Tibial artery (tissue), 4 donors: Measurements from ENCODE around the gene DLG1.

Experiments
- DNase-seq, 2 donors: peaks; one replicate each; pipeline ENCODE4 v3.0.0-alpha.2; 2019
- H3K27ac ChIP-seq, 2 donors: fragments of 200-600 bp; sonication (generic) in 1 of 2; 1 replicate in 1 of 2; 2 replicates in 1 of 2; pipeline ENCODE4 v1.5.1; 2018 to 2019; ENCODE audit warnings: mild to moderate bottlenecking in 1 of 2
- H3K27me3 ChIP-seq, 2 donors: fragments of 200-600 bp; sonication (generic) in 1 of 2; one replicate each; pipeline versions ENCODE4 v1.5.1 to v1.6.0; 2016 to 2019
- H3K36me3 ChIP-seq, 3 donors: fragments of 200-600 bp; sonication (generic) in 2 of 3; one replicate each; pipeline ENCODE4 v1.5.1; 2016 to 2019; ENCODE audit warnings: mild to moderate bottlenecking in 2 of 3
- H3K4me1 ChIP-seq, 4 donors: fragments of 200-600 bp; sonication (generic) in 2 of 4; 1 replicate in 3 of 4; 2 replicates in 1 of 4; pipeline ENCODE4 v1.5.1; 2016 to 2019
- H3K4me3 ChIP-seq, 2 donors: fragments of 200-600 bp; sonication (generic) in 1 of 2; 1 replicate in 1 of 2; 2 replicates in 1 of 2; pipeline ENCODE4 v1.5.1; 2018 to 2019; ENCODE audit warnings: mild to moderate bottlenecking in 2 of 2
- H3K9me3 ChIP-seq, 3 donors: fragments of 200-600 bp; sonication (generic) in 1 of 3; one replicate each; pipeline ENCODE4 v1.5.1; 2016 to 2019
- intact Hi-C: fragments of 100-400 bp; cut with DNase I; formaldehyde crosslinking; loops from one replicate; pipeline ENCODE4 v1.15.0; 2023; ENCODE audit warnings: low total_unique reads
- TF ChIP-seq, protein P1 (sequence below), 2 experiments: fragments of 200-600 bp in 1 of 2; fragments of 450-650 bp in 1 of 2; IDR thresholded peaks; one replicate each; pipeline ENCODE4 v1.5.1; 2017 to 2019; ENCODE audit warnings: antibody characterized with exemption in 2 of 2, mild to moderate bottlenecking in 1 of 2, moderate library complexity in 1 of 2

Gene DLG1

DNA sequence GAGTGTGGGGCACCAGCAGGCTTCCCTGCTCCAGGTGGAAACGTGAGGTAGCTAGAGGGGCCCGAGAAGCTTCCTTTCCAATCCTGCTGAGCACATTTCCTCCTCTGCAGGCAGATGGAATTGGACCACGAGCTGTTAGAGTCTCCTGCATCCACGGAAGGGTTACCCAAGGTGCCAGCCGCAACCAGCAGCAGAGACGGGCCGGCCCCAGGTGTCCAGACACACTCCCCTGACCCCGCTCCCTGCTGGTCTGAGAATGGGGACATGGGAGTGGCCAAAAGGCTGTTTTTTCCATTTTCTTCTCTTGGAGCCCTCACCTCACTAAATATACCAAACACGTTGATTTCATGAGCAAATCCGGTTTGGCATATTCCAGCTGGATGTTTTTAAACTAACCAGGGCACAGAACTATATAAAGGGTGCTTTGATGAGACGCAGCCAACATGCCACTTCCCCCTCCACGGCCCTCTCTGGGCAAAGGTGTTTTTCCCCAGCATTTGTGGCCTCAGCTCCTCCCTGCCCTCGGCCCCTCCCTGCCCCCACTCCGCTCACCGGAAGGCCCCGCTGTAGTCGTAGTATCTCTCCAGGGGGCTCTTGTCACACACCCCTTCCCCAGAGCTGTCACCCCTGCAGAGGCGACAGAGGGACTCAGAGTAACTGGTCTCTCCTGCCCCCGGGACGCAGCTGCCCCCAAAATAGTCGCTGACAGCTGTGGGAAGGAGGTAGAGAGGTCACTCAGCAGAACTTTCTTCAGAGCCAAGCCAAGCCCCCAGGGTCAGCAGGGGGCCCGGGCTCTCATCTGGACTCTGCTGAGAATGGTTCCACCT is 275.8 kb downstream of the DLG1 start:
- intact Hi-C loops, result no loop called here
- H3K27ac ChIP-seq, result no peak overlapping the region
- H3K4me1 ChIP-seq, result peaks cover 0 to 20% (median 0%) of the 10 kb centered on the region in 4 donors
- peaks cover 0 to 4% (median 0%) of the 10 kb centered on the region in 3 donors for H3K36me3 ChIP-seq
- DNase-seq, result no peak
- H3K27me3 ChIP-seq, result peaks cover 0 to 57% of the 10 kb centered on the region in 2 donors
- TF ChIP-seq, protein P1, sequence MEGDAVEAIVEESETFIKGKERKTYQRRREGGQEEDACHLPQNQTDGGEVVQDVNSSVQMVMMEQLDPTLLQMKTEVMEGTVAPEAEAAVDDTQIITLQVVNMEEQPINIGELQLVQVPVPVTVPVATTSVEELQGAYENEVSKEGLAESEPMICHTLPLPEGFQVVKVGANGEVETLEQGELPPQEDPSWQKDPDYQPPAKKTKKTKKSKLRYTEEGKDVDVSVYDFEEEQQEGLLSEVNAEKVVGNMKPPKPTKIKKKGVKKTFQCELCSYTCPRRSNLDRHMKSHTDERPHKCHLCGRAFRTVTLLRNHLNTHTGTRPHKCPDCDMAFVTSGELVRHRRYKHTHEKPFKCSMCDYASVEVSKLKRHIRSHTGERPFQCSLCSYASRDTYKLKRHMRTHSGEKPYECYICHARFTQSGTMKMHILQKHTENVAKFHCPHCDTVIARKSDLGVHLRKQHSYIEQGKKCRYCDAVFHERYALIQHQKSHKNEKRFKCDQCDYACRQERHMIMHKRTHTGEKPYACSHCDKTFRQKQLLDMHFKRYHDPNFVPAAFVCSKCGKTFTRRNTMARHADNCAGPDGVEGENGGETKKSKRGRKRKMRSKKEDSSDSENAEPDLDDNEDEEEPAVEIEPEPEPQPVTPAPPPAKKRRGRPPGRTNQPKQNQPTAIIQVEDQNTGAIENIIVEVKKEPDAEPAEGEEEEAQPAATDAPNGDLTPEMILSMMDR (IDR thresholded peaks at IDR 0.05), result no peak
- H3K9me3 ChIP-seq, result no peaks in the 10 kb centered on the region
- no peak overlapping the region for H3K4me3 ChIP-seq

DNA sequence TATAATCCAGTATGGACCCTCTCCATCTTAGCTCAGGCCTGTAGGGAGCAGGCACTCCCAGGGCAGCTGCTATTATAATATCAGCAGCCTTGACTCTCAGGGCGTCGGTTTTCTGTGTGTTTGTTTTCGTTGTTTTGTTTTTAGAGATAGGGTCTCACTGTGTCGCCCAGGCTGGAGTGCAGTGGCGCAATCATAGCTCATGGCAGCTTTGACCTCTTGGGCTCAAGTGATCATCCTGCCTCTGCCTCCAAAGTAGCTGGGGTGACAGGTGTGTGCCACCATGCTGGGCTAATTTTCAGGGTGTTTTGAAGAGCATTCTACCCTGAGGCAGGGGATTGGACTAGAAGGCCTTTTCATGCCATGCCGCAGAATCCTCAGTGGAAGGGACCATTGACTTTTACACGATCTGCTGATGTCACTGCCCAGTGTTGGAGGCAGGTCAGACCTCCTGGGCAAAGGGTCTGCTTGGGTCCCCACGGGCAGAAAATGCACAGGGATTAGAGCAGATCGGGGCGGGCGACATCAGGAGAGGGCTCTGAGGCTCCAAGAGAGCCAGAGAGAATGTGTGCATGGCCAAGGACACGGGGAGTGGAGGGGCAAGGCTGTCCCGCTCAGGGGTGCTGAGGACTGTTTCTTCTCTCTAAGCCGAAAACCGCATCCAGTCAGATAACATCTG is 276.5 kb downstream of the DLG1 start:
- Histone ChIP-seq H3K4me3 (no peak overlapping the region), H3K36me3 (peaks cover 0 to 4% (median 0%) of the 10 kb centered on the region in 3 donors), H3K4me1 (peaks cover 0 to 20% (median 0%) of the 10 kb centered on the region in 4 donors), H3K9me3 (no peaks in the 10 kb centered on the region), H3K27me3 (peaks cover 0 to 52% of the 10 kb centered on the region in 2 donors), H3K27ac (no peak overlapping the region)
- no peak for DNase-seq
- TF ChIP-seq, protein P1 (IDR thresholded peaks at IDR 0.05), result no peak
- intact Hi-C loops, result no loop called here

DNA sequence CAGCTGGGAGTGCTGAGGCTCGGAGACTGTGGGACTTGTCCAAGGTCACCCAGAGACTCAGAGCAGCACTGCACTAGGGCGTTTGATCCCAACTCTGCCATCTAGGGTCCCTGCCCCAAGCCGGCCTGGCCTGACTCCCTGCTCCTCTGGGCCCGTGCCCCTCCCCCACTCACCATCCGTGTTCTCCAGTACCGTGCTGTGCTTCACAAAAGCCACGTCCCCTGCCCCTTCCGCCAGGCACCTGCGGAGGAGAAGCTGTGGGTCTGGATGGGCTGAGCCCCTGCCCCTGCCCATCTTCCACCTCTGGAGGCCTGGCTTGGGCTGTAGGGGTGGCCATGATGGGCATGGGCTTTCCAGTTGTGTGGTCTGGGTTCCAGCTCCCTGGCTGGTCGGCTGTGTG is 277.2 kb downstream of the DLG1 start:
- H3K36me3 ChIP-seq, result peaks cover 0 to 4% (median 0%) of the 10 kb centered on the region in 3 donors
- TF ChIP-seq, protein P1 (IDR thresholded peaks at IDR 0.05), result no peak
- H3K27me3 ChIP-seq, result peaks cover 0 to 51% of the 10 kb centered on the region in 2 donors
- no peaks in the 10 kb centered on the region for H3K9me3 ChIP-seq
- intact Hi-C loops, result no loop called here
- no peak overlapping the region for H3K27ac ChIP-seq
- H3K4me3 ChIP-seq, result no peak overlapping the region
- peaks cover 0 to 20% (median 0%) of the 10 kb centered on the region in 4 donors for H3K4me1 ChIP-seq
- DNase-seq, result no peak

DNA sequence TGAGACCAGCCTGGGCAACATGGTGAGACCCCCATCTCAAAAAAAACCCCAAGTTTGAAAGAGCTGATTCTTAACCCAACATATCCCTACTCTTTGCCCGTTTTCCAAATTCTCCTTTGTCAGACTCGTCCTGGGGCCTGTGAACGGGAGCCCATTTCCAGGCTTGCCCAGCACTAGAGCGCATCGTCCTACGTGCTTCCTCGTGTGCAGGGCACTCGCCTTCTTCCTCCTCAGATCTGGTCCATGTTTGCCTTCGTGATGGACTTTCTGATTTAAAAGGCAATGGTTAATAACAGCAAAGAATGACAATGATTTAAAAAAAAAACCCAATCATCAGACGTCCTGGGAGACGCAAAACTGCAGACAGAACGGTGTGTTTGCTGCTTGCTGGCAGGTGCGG is 278.9 kb downstream of the DLG1 start:
- no peak overlapping the region for H3K27ac ChIP-seq
- no peaks in the 10 kb centered on the region for H3K9me3 ChIP-seq
- intact Hi-C loops, result no loop called here
- no peaks in the 10 kb centered on the region for H3K36me3 ChIP-seq
- TF ChIP-seq, protein P1 (IDR thresholded peaks at IDR 0.05), result no peak
- H3K27me3 ChIP-seq, result peaks cover 0 to 40% of the 10 kb centered on the region in 2 donors
- H3K4me3 ChIP-seq, result no peak overlapping the region
- no peak for DNase-seq
- peaks cover 0 to 20% (median 0%) of the 10 kb centered on the region in 4 donors for H3K4me1 ChIP-seq

DNA sequence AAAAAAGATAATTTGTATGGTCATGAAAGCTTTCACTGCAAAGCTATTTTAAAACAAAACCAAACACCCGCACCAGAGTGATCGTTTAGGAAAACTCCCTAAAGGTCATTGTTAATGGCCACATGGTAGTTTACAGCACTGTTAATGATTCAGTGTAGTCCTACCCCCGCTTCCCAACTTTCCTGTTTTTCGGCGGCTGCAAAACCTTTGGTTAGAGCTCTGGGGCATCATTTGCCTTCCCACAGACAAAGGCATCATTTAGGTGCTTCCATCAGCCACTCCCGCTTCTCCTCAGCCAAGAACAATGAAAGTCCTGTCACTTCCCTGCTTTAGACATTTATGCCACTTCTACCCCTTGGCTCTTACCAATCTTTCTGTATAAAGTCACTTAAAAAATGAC is 279.4 kb downstream of the DLG1 start:
- Histone ChIP-seq H3K27ac (no peak overlapping the region), H3K4me1 (peaks cover 0 to 19% (median 0%) of the 10 kb centered on the region in 4 donors), H3K27me3 (peaks cover 0 to 34% of the 10 kb centered on the region in 2 donors), H3K4me3 (no peak overlapping the region), H3K9me3 (no peaks in the 10 kb centered on the region), H3K36me3 (no peaks in the 10 kb centered on the region)
- no peak for DNase-seq
- intact Hi-C loops, result no loop called here
- TF ChIP-seq, protein P1 (IDR thresholded peaks at IDR 0.05), result no peak
